SKM-1 treated with dmso at 0.1 percent for 144 hours (cell line): Measurements from ENCODE around the gene GINS2.

Experiments
- DNase-seq: peaks from one replicate; lab custom pipeline; 2025; ENCODE audit not compliant: unreplicated experiment; lab: John Stamatoyannopoulos, UW

Gene GINS2

GRCh38 chr16:85655216-85656129 is 33.3 kb downstream of the GINS2 start:
- no peak for DNase-seq

- DNase-seq: no peak
Measured at GRCh38 chr16:85654251-85655095, 34.3 kb downstream of the GINS2 start.

DNA sequence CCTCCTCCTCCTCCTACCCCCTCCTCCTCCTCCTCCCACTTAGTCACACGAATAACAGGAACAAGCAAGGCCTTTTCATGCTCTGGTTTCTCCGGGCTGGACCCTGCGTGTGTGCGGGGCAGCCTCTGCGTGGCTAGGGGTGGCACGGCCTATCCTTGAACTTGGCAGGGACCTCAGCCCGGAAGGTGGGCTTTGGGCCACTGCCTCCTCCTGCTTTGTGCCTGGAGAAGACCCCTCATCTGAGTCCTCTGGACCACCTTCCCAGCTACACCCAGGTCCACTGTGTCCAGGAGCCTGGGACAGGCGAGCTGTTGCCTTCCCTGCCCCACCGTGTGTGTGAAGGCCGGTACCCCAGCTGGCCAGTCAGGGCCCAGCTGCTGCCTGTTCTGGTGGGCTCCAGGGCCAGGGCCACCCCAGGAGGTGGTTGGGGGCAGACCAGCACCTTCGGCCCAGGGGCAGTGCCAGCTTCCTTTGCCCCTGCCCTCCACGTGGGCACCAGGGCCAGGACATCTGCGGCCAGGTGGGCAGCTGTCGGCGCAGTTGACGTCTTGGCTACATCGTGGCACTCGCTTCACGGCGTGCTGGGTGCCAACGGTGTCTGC is 35.4 kb downstream of the GINS2 start:
- no peak for DNase-seq

- DNase-seq: peak; percentile 38
Measured at GRCh38 chr16:85652431-85653221, 36.1 kb downstream of the GINS2 start.

DNA sequence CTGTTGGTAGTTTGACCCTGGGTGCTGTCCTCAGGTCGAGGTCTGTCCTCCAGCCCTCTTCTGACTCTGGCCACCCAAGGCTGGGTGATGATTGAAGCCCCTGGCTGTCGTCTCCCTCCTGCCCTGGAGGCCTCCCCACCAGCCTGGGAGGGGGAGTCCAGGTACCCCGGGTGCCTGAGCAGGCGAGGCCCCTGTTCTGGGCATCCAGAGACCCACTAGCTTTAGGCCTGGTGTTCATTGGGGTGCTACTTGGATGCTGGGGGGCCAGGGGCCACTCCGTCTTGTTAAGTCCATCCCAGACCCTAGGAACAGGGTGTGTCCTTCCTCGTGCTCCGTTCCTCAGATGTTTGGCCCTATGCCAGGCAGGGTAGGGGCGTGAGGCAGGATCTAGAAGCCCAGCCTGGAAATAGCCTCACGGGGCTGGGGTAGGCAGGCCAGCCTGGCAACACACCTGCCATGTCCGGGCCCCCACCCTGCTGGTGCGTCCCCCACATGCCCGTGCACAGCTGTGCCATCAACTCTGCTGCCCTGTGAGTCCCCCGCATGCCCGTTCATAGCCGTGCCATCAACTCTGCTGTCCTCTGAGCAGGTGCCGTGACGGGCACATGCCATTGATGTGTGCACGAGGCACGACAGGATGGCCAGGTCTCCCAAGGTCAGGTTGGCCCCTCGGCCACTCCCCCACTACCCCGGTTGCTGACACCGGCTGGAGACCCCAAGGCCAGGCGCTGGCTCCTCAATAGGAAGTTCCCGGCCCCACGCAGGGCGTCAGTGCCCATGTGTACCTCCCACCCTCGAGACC is 36.9 kb downstream of the GINS2 start:
- DNase-seq: no peak

GRCh38 chr16:85650844-85651628 is 37.7 kb downstream of the GINS2 start:
- DNase-seq: no peak

DNA sequence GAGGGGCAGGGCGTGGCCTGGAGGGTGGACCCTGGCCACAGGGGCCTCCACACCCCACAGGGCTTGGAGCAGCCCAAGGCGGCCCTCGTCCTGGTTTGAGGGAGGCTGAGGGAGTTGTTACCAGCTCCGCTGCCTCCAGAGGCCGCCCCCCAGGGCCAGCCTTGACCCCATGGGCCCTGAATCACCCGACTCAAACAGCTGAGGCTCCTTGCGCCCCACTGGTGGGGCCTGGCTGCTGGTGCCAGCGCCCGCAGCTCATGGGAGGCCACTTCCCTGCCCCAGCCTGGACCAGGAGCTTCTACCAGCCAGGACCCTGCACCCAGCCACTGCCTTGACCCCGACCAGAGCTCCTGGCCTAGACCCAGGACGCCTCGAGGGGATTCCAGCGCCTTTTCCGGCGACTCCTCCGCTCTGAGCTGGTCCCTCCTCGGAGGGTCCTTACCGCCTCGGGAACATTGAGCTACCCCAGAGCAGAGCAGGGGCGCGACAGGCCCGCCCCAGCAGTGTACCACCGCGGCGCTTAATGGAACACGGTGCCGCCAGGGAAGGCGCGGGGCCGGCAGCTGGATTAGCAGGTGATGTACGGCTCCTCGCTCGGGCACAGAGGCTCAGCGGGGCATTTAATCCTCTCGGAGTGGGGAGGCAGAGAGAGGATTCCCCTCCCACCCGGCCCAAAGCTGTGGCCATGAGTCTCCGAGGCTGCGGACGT is 38.5 kb downstream of the GINS2 start:
- DNase-seq: no peak

- no peak for DNase-seq
Measured at GRCh38 chr16:85649411-85650134, 39.2 kb downstream of the GINS2 start.

- DNase-seq: no peak
Measured at GRCh38 chr16:85648805-85649204, 39.9 kb downstream of the GINS2 start.

- no peak for DNase-seq
Measured at GRCh38 chr16:85648070-85648714, 40.6 kb downstream of the GINS2 start.

GRCh38 chr16:85646976-85647375 is 41.8 kb downstream of the GINS2 start:
- DNase-seq: no peak

DNA sequence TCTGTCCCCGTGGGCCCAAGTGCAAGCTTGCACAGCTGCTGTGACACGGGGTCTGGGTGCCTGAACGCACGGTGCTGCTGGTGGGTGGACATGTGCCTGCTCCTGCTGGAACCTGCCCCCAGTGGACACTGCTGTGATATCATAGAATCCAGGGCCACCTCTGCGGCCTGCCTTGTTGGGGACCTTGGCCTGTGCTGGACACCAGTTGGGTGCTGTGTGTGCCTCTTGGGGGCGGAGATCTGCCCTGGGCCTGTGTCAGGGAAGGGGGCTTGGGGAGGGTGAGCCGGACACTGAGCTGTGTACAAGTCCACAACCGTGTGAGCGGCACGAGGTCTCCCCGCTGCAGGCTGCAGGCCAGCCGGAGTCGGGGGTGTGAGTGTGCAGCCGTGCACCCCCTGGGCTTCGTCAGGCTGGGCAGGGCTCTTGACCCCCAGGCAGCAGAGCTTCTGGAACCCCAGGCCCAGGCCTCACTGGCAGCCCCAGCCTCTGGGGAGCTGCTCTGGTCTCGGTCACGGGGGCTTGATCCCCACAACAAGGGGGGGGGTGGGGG is 42.3 kb downstream of the GINS2 start:
- DNase-seq: no peak

DNA sequence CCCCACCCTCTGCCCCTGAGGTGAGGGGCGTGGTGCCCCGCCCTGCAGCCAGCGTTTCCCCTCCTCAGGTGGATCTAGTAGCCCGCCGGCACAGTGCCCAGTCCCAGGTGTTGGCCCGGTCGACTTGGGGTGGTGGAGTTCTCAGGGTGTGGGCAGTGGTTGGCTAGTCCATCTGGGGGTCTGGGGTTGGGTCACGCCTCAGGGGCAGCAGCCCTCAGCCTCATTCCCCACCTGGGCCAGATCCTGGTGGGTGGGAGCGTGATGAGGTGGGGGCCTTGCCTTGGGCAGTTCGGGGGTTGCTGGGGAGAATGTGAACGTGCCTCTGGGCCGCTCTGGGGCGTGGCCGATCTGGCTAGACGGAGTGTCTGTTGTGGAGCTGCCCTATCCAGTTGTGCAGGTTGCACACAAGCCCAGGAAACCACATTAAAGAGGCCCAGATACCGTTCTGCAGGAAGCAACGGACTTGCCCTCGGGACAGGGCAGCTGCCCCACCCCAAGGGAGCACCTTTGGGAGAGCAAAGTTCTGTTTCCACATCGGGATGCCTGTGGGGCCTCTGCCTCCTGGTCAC is 43.6 kb downstream of the GINS2 start:
- no peak for DNase-seq

- no peak for DNase-seq
Measured at GRCh38 chr16:85644093-85644712, 44.6 kb downstream of the GINS2 start.

DNA sequence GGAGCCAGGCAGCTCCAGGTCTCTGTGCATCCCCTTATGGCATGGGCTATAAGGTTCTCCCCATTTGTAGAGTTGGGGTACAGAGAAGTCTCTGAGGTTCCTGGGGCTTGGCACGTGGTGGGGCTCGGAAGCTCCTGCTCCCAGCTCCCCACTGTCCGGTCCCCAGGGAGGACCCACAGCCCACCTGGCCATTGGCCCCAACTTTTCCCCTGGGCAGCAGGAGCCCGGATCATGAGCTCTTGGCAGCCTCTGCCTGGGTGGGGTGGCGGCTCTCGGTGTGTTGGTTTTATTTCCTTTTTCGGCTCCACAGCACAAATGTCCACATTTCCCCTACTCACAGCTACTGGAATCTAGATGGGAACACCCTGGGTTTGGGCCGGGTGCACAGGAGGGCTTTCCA is 45.1 kb downstream of the GINS2 start:
- DNase-seq: no peak

GRCh38 chr16:85642762-85643358 is 45.9 kb downstream of the GINS2 start:
- DNase-seq: no peak
